DND-41 (cell line): Measurements from ENCODE around the gene TMBIM1.
A peak's percentile ranks its signal among the peaks of the same experiment; 100 is the strongest.

Source experiments
- ATAC-seq: fragments of 200-7000 bp; cut with Tn5 transposase; 3 replicates; pipeline ENCODE4 v1.9.1; 2021; ENCODE audit warnings: low read depth; ENCODE audit not compliant: insufficient read depth
- DNase-seq: peaks from one replicate; pipeline ENCODE4 v3.0.0-alpha.2; 2020
- H2AFZ ChIP-seq: 2 replicates; pipeline ENCODE4 v1.6.0; 2012; ENCODE audit warnings: low read depth, low read length
- H3K27ac ChIP-seq: 2 replicates; pipeline ENCODE4 v1.5.1; 2012; ENCODE audit warnings: low read length, inconsistent platforms
- H3K27me3 ChIP-seq: fragments of 200-600 bp; sonication (generic); 2 replicates; pipeline ENCODE4 v1.6.0; 2012; ENCODE audit warnings: low read length, mild to moderate bottlenecking, inconsistent platforms; ENCODE audit not compliant: insufficient read depth, poor library complexity
- H3K36me3 ChIP-seq: 2 replicates; pipeline ENCODE4 v1.5.1; 2012; ENCODE audit warnings: low read length, inconsistent platforms; ENCODE audit not compliant: insufficient read depth
- H3K4me1 ChIP-seq: 2 replicates; pipeline ENCODE4 v1.5.1; 2012; ENCODE audit warnings: mild to moderate bottlenecking, low read length; ENCODE audit not compliant: insufficient read depth
- H3K4me2 ChIP-seq: 2 replicates; pipeline ENCODE4 v1.6.0; 2012; ENCODE audit warnings: mild to moderate bottlenecking, moderate library complexity, low read length, inconsistent platforms; ENCODE audit not compliant: insufficient read depth
- H3K4me3 ChIP-seq, 2 experiments: fragments of 200-600 bp in 1 of 2; shearing (Covaris generic) in 1 of 2; 2 replicates each; pipeline ENCODE4 v1.5.1; 2012 to 2016; ENCODE audit warnings: inconsistent platforms in 2 of 2, low read length in 2 of 2, mild to moderate bottlenecking in 2 of 2, low read depth in 1 of 2, moderate library complexity in 1 of 2
- H3K79me2 ChIP-seq: 2 replicates; pipeline ENCODE4 v1.6.0; 2012; ENCODE audit warnings: low read length, inconsistent platforms; ENCODE audit not compliant: insufficient read depth
- H3K9ac ChIP-seq: 2 replicates; pipeline ENCODE4 v1.6.0; 2012; ENCODE audit warnings: low read depth, mild to moderate bottlenecking, inconsistent platforms, low read length, moderate library complexity
- H3K9me3 ChIP-seq: 2 replicates; pipeline ENCODE4 v1.5.1; 2012; ENCODE audit warnings: low read length, moderate library complexity, mild to moderate bottlenecking, inconsistent platforms; ENCODE audit not compliant: insufficient read depth, severe bottlenecking
- H4K20me1 ChIP-seq: 2 replicates; pipeline ENCODE4 v1.6.0; 2012; ENCODE audit warnings: low read length; ENCODE audit not compliant: insufficient read depth
- CTCF ChIP-seq: IDR thresholded peaks from 2 replicates; pipeline ENCODE4 v1.5.1; 2012; ENCODE audit warnings: borderline replicate concordance, low read length, moderate library complexity, mild to moderate bottlenecking; ENCODE audit not compliant: poor library complexity, severe bottlenecking; ENCODE audit errors: extremely low read depth
- EZH2 ChIP-seq: IDR thresholded peaks from 3 replicates; pipeline ENCODE4 v1.6.1; 2012; ENCODE audit warnings: borderline replicate concordance, low read depth, mild to moderate bottlenecking, moderate library complexity, low read length, inconsistent platforms; ENCODE audit not compliant: severe bottlenecking

Gene TMBIM1

GRCh38 chr2:218230882-218231281, 61.4 kb downstream of the TMBIM1 start:
- peak; percentile 53 for ATAC-seq
- no peak overlapping the region for H3K4me2 ChIP-seq
- H3K4me3 ChIP-seq = no peak overlapping the region
- H4K20me1 ChIP-seq = peaks cover under 1% of the 10 kb centered on the region
- H3K27me3 ChIP-seq = no peaks in the 10 kb centered on the region
- peak; percentile 33 for TF ChIP-seq CTCF
- no peak for TF ChIP-seq EZH2
- no peak overlapping the region for H3K9ac ChIP-seq
- peaks cover 40% of the 10 kb centered on the region for H3K4me1 ChIP-seq
- H3K79me2 ChIP-seq = peaks cover 31% of the 10 kb centered on the region
- H3K36me3 ChIP-seq = peaks cover 88% of the 10 kb centered on the region
- no peak for DNase-seq
- no peak overlapping the region for H2AFZ ChIP-seq
- no peaks in the 10 kb centered on the region for H3K9me3 ChIP-seq
- no peak overlapping the region for H3K27ac ChIP-seq

GRCh38 chr2:218229851-218230250, 62.5 kb downstream of the TMBIM1 start:
- peak; percentile 39 for DNase-seq
- peak; percentile 54 for ATAC-seq
- Histone ChIP-seq H3K27ac (peak overlapping the region; percentile 73), H3K9ac (peak overlapping the region; percentile 12; the same call in 1 of the 2 replicates), H3K4me2 (peak overlapping the region; percentile 25), H3K27me3 (no peaks in the 10 kb centered on the region), H3K79me2 (peaks cover 41% of the 10 kb centered on the region), H3K9me3 (no peaks in the 10 kb centered on the region), H3K36me3 (peaks cover 88% of the 10 kb centered on the region), H3K4me3 (no peak overlapping the region; a peak in 1 of 4 replicates), H3K4me1 (peaks cover 40% of the 10 kb centered on the region), H4K20me1 (peaks cover 10% of the 10 kb centered on the region), H2AFZ (no peak overlapping the region)
- TF ChIP-seq CTCF (no peak), EZH2 (no peak)

- Histone ChIP-seq H3K4me2 (peak overlapping the region; percentile 34; the same call in 1 of the 2 replicates), H3K27ac (peak overlapping the region; percentile 73), H3K4me3 (no peak overlapping the region), H3K79me2 (peaks cover 47% of the 10 kb centered on the region), H3K4me1 (peaks cover 44% of the 10 kb centered on the region), H3K36me3 (peaks cover 88% of the 10 kb centered on the region), H3K9me3 (no peaks in the 10 kb centered on the region), H2AFZ (no peak overlapping the region), H4K20me1 (peaks cover 16% of the 10 kb centered on the region), H3K27me3 (no peaks in the 10 kb centered on the region), H3K9ac (peak overlapping the region; percentile 18; the same call in 1 of the 2 replicates)
- ATAC-seq (peak; percentile 92), DNase-seq (peak; percentile 53)
- no peak for TF ChIP-seq EZH2
- TF ChIP-seq CTCF = no peak
Observed at GRCh38 chr2:218229239-218229638, 63.1 kb downstream of the TMBIM1 start.
